Epithelial cell of prostate (primary cell): ENCODE results near the gene CDCA4.
A peak's percentile ranks its signal among the peaks of the same experiment; 100 is the strongest.

Experiments
- DNase-seq: peaks from one replicate; pipeline ENCODE4 v3.0.0-alpha.2; 2011; ENCODE audit warnings: low read depth, low spot score
- H3K27ac ChIP-seq: fragments of 450-650 bp; 2 replicates; pipeline ENCODE4 v1.5.1; 2017; ENCODE audit warnings: mild to moderate bottlenecking

CDCA4 gene

DNA sequence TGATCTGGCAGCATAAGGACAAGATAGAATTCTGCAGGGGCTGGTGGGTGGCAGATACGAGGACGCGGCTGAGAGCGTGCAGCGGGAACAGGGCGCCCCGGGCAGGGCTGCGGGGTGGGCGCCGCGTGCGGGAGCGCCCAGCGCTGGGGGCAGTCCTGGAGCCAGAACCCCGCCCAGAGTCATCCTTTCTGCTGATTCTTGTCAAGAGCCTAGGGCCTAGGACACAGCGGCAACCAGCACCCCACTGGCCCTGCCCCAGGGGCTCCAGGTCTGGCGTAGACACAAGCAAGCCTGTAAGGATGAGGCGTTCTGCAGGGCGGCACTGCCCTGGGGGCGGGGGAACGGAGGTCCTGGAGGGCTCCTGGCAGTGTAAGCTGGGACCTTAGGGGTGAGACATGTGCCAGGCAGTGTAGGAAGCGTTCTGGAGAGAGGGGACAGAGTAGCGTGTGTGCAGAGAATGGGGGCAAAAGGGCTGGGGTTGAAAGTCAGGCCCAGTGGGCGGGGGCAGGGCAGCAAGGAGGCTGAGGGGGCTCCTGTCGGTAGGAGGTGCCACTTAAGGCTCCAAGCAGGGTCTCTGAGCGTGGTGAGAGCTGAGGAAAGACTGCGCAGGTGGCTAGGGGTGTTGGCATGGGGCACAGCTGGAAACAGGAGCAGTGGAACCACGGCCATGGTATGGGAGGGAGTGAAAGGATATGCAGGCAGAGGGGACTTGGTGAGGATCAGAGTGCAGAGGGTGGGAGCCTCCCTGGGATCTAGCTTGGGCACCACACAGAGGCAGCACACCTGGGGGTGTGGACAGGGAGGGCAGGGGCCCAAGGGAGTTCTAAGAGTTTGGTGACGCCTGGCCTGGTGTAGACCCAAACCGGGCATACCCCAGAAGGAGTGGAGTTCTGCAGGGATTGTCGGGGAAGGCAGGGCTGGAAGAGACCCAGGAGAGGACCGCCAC is 41.9 kb downstream of the CDCA4 start:
- no peak overlapping the region for H3K27ac ChIP-seq
- no peak for DNase-seq

DNA sequence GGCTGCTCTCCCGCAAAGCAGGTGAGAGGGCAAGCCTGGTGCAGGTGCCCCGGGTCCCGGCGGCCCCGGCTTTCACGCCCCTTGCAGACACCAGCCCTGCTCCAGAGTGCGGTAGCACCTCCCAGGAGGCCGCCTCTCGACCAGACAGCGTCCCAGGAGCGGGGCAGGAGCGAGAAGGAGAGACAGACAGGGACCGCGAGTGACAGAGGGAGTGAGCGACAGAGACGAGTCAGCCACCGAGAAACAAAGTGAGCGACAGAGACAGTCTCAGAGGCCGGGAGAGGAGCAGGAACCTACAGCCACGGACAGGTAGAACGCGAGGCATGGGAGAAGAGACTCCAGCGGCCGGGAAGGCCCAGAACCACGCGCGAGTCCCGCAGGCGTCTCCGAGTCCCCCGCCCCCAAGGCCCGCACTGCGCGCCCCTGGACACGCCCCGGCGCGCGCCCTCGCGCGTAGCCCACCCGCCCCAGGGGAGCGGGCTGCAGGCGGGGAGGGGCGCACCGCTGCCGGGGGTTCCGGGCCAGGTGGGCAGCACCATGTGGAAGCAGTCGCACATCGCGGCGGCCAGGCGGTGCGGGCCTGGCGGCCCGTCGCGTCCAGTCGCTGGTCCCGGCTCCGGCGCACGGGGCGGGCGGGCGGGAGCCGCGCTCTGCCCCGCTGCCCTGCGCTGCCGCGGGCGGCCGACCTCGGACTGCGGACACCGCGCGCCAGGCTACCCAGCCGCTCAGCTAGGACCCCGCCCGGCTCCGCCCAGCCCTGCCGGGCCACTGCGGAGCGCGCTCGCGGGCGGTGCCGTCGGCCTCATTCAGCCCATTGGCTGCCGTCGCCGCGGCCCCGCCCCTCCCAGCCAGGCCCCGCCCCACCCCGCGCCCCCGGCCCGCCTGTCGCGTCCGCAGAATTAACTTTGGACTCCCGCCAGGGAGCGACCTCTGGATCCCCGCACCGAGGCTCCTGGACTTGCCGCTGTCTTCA is 42.9 kb downstream of the CDCA4 start, which contains the start of gene AHNAK2:
TSS of gene AHNAK2 (minus strand) at position 694 of the 973 bp plus-strand sequence. CDS start at position 557, 137 bp downstream.
- peak within 1 kb of the TSS; percentile 65 for H3K27ac ChIP-seq
- no peak for DNase-seq

DNA sequence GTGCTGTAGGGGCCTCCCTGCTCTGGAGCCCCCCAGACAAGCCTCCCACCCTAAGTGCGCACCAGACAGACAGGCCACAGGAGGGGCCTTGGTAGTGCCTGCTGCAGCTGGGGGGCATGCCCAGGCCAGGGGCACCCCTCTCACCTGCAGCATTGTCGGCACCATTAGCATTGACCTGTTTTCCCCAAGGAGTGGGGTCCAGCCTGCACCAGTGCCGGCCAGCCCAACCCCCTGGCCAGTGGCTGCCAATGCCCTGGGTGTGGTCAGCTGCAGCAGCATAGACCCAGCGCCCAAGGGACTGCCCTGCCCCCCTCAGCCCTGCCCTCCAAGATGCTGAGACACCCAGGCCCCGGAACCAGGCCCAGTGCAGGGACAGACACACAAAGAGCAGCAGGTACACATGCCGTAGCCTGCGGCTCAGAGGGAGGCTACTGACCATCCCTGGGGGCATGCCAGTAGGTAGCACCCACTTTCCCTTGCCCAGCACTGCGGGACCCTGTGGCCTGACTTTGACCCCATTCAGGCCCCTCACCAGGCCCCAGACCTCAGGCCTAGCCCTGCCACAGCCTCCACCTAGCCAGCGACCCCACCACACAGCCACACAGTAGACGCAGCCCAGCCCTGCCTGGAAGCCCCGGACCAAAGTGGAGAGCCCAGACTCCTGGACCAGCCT is 43.7 kb downstream of the CDCA4 start:
- H3K27ac ChIP-seq, result peak overlapping the region; percentile 65
- no peak for DNase-seq

DNA sequence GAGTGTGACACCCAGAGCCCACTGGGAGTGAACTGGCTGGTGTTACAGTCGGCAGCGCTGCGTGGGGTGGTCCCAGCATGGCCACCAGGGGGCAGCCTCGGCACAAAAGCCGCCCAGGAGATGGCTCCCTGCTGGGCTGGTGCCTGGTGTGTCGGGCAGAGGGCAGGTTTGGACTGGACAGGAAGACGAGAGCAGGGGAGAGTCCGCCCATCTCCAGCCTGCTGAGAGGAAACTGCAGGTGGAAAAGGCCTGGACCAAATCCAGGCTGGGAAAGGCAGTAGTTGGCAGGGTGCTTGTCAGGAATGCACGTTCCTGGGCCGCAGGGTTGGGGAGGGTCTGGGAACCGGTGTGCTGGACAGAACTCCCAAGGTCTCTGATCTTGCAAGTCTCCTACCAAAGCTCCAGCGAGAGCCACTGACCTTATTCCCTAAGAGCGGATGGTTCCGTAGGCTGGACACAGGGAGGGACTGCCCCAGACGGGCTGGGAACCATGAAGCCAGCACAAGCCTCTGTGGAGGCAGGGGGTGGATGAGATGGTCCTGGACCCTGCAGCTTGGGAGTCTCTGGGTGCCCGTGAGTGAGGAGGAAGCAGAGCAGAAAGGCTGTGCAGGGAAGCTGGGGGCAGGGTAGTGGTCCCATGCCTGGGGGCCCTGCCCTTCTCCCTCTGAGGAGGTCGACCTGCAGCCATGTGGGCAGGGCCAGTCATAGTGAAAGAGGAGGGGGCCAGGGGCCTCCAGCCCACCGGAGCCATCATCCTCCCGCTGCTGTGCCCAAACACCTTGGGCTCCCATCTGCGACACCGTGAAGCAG is 44.5 kb downstream of the CDCA4 start:
- no peak for DNase-seq

DNA sequence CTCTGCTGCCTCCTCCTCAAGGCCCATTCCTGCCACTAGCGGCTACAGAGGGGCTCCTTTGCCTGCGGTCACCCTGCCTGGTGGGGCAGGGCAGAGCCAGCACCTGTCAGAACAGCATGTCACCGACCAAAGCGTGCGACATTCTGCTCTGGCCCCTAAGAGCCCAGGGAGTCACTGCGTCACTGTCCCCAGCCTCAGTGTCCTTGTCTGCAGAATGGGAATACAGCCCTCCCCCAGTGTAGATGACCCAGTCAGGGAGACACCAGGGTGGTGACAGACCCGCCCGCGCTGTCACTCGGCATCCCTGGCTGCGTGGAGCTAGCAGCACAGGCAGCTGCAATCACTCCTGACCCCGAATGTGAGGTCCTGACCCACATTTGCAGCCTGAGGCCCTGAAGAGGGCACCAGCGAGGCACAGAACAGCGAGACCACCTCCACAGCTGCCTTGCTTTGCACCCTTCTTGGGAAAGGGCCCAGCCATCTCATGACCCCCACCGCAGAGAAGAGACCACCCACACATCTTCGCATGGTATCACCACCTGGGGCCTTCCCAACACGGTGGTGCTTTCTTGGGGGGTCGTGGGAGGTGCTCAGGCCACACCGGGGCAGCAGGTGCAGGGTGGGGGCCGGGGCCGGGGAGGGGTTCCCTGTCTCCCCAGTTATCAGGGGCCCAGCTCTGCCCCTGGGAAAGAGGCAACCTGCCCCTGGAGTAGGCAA is 45.2 kb downstream of the CDCA4 start:
- no peak for DNase-seq
- peak overlapping the region; percentile 100 for H3K27ac ChIP-seq

More for the DNA sequence above, 44.5 kb downstream of the CDCA4 start:
- H3K27ac ChIP-seq, result peak overlapping the region; percentile 65

DNA sequence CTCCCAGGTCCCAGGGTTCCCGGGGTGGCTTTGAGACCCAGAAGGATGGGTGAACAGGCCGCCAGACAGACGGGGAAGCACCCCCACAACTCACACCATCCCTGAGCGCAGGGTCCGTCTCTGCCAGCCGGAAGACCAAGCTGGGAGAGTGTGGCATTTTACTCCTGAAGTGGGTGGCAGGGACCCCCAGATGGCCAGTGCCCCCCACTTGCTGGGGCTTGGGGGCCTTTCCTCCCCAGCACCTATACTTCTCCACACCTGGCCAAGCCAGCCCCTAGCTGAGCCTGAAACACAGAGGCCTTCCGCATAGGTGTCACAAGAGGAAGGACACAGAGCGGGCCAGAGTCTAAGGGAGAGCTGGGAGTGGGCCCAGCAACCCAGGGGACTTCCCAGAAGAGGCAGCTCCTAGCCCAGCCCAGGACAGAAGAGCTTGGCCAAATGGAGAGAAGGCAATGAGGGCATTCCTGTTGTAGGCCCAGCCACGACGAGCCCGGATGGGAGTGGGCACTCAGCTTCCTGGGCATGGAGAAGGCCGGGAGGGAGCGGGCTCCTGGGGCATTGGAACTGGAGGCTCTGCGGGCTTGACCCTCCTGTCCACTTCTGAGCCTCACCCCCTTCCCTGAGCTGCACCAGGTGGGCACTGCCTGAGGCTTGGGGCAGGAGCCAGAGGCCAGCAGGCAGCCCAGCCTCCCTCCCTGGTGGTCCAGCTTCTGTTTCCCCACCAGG is 46.1 kb downstream of the CDCA4 start:
- peak overlapping the region; percentile 100 for H3K27ac ChIP-seq
- DNase-seq, result no peak

DNA sequence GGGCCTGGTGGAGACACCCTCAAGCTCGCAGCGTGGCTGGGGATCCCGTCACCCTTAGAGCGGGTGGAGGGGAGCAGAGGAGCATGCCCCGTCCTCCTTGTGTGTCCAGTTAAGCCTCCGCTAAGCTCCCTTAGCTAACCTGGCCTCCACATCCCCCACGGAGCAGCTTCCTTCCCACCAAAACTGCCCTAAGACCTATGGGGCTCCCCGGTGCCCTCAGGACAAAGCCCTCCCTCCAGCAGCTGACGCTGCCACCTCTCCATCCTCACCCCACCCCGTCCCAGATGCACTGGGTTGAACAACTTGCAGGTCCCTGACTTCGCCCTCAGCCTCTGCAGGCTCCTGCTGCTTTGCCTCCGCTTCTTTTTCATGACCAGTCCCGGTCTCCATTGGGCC is 46.7 kb downstream of the CDCA4 start:
- no peak for DNase-seq
- H3K27ac ChIP-seq, result peak overlapping the region; percentile 100

DNA sequence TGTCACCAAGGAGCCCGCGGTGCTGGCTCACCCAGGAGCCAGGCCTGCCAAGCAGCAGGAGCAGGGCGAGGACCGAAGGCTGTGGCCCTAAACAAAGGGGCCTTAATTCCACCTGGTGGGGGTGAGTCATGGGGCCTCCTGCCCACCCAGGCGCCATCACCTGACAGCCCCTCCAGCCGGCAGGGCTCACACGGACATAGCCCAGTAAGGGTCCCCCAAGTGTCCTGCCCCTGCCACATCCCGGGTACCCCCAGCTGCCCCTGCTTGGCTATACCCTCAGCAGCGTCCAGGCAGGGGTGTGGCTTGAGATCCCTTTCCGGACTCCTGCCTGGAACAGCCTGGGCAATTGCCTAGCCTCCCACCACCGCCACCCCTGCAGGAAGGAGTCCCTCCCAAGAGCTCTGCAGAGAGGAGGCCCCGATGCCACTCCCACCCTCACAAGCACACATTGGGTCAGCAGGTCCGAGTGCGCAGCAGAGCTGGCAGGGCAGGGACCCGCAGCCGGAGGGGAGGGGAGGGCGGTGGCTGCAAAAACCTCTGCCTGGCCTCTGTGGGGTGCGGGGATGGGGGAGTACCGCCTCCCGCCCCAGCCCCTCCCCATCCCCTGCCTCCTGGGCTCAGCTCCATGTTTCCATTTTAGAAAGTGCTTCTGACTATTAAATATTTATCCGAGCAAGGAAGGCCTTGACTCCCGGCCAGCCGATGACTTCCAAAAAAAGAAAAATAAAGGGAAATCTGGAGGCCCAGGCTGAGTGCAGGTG is 47.3 kb downstream of the CDCA4 start:
- DNase-seq, result peak; percentile 94
- peak overlapping the region; percentile 100 for H3K27ac ChIP-seq

DNA sequence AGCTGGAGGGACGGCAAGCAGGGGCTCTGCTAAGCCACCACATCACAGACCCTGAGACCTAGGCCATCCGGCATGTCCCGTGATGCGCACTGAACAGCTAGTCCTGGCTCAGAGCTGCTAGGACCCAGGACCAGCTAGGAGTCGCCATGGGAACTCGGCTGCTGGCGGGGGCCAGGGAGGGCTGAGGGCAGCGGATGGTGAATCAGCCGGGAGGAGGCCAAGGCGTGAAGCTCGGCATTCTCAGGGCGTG is 47.8 kb downstream of the CDCA4 start:
- DNase-seq, result no peak
- H3K27ac ChIP-seq, result peak overlapping the region; percentile 100

DNA sequence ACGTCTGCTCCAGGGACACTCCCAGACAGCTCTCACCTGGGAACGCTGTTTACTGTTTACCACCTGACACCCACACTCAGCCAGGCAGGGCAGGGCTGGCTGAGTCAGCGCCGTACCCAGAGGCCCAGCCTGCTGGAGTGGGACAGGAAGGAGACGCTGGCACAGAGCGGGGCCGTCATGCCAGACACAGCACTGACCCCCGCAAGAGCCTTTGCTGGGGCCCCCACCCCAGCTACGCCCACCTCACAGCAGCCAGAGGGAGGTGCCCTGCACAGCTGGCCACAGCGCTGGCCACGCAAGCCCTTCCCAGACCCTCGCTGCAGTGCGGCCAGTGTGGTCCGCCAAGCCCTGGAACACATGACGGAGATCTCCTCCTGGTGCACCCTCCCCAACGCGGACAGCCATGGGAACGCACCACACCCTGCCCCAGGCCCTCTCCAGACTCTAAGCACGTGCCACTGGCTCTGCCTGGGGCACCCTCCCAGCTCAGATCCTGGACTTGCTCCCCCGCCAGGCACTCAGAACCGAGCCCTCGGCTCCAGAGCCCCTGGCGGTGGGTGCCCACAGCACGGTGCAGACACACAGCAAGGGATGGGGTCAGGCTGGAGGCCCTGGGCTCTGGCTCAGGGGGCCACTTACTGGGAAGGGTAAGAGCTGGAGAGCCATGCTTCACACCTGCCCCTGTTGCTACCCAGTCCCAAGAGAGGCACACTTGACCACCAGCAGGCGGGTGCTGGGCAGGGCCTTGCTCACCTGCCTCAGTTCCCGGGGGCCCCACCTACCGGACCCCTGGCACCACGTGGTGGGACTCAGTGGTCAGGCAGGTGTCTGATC is 48.4 kb downstream of the CDCA4 start:
- H3K27ac ChIP-seq, result peak overlapping the region; percentile 100
- DNase-seq, result peak; percentile 93

DNA sequence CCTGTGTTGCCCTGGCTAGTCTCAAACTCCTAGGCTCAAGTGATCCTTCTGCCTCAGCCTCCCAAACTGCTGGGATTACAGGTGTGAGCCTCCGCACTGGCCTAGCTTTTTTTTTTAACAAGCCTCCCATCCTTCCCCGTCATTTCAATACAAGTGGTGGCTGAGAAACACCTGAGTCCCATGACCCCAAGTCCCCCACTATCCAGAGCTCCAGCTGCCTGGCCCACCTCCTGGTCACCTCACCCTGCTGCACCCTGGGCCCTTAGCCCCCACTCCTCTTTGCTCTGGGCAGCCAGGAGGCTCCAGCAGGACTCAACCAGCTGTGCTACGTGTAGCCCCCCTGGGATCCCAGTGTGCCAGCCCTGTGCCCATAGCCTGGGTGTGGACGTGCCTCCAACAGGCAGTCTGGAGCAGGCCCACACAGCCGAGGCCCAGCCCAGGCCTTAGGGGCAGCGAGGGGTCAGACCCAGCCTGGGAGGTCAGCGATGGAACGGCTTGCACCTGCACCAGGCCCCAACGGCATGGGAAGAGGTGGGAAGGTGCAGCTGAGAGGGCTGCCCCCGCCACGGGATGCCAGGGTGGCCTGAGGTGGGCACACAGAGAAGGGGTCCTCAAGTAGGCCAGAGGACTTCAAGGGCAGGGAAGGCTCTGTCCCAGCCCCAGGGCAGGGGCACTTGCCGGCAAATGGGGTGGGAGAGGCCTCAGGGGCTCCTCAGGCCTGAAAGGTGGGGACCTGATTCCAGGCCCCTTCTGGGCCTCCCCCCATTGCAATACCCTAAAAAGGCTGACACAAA is 49.2 kb downstream of the CDCA4 start:
- peak overlapping the region; percentile 100 for H3K27ac ChIP-seq
- DNase-seq, result no peak

DNA sequence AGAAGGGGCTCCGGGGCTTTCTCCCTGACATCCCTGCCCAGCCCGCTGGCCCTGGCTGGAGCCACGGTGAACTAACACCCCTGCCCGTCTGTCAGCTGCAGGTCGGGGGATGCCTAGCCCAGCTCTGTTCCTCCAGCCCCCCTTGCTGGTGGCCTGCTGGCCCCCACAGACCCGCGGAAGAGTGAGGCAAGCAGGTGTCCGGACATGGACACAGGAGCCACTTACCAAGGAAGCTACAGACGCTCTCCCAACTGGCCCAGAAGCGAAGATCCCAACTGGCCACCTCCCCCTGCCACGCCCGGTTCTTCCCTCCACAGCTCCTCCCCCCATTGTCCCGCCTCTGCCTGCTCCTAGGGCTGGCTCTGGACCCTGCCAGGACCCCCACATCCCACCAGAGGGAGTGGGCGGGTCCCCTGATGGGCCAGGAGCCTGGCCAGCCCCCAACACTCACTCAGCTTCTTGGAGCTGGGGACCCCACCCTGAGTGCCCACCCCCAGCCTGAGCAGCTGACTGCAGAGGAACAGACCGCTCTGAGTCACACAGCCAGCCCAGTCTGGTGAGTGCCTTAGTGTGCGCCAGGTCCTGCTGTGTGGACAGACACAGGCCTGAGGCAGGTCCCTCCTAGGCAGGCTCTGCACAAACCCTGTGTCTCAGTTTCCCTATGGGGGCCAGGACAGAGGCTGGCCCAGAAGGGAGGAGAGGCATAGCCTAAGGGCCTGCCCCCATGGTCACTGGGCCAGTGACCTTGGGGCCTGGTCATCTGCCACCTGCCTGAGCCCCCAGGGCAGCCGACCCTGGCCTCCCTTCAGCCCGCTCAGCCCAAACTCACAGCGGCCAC is 50.4 kb downstream of the CDCA4 start:
- peak overlapping the region; percentile 100 for H3K27ac ChIP-seq
- peak; percentile 72 for DNase-seq

DNA sequence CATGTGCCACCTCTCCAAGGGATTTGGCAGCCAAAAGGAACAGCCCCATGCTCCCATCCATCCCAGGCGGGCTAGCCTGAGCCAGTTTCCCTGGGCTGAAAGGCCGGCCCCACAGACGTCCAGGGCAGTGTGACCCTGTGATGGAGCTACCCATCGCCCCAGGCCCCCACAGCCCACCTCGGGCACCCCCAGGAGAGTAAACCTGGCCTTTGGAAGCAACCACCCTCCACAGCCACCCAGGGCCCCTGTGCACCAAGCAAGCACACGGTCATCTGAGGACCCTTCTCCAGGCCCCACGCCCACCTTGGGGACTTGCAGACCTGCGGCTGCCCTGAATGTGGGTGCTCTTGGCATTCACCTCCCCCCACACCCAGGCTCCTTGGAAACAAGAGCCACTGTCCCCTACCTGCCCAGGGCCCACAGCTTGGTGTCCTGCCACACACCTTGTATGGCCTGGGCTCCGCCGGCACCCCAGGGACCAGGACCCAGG is 51.1 kb downstream of the CDCA4 start:
- peak overlapping the region; percentile 100 for H3K27ac ChIP-seq
- DNase-seq, result no peak

DNA sequence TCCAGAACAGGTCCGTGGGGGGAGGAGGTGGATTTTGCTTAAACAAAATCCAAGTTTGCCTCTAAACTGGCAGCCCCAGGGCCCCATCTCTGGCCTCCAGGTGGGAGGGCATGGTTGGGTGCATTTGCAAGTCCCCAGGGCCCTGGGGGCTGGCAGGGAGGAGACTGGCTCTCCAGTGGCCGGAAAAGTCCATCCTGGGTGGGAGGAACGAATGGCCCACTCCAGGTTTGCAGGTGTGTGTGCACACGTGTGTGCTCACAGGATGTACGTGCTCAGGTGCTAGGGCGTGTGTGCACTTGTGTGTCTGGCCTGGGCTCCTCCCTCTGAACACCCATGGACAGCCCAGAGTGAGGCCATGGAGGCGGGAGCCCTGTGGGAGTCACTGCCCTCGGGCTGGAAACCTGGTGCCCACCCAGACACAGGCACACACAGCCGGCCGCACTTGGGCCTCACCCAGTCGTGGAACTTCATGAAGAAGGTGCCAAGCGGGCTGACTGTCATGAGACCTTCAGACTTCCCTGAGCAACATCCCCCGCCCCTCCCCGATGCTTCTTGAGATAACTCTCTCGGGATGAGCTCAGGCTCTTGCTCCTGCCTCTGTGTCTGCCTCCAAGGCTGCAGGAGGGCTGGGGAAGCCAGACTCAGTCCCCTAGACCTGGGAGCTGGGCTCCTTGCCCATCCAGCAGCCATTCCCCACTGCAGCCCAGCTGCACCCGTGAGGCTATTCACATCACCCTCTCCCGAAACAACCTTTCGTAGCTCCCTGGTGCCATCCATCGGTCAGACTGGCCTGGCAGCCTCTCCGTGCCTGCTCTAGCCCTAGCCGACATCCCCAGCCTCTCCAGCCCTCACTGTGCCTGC is 52.1 kb downstream of the CDCA4 start:
- peak overlapping the region; percentile 100 for H3K27ac ChIP-seq
- peak; percentile 91 for DNase-seq
